Thyroid gland (tissue), 4 donors: ENCODE results near the gene BCAS3. TPM values are rescaled to one million over a fixed set of nuclear protein-coding genes. Genes with fewer than 3 reads are reported as not detected.

Experiments
- DNase-seq, 2 donors: peaks; one replicate each; pipeline ENCODE4 v3.0.0-alpha.2; 2019
- H3K27ac ChIP-seq, 3 donors: fragments of 200-600 bp; sonication (generic); 1 replicate in 2 of 3; 2 replicates in 1 of 3; pipeline ENCODE4 v1.5.1; 2016 to 2019; ENCODE audit warnings: mild to moderate bottlenecking in 1 of 3, moderate library complexity in 1 of 3
- H3K27me3 ChIP-seq: fragments of 200-600 bp; sonication (generic); one replicate; pipeline ENCODE4 v1.5.1; 2019
- H3K36me3 ChIP-seq, 2 donors: fragments of 200-600 bp; sonication (generic); one replicate each; pipeline ENCODE4 v1.5.1; 2016 to 2019
- H3K4me1 ChIP-seq, 2 donors: fragments of 200-600 bp; sonication (generic); one replicate each; pipeline ENCODE4 v1.5.1; 2017 to 2019
- H3K4me3 ChIP-seq, 3 donors: fragments of 200-600 bp; sonication (generic); replicated peaks in 1 of 3; 1 replicate in 2 of 3; 2 replicates in 1 of 3; pipeline ENCODE4 v1.5.1; 2016; ENCODE audit warnings: mild to moderate bottlenecking in 1 of 3
- H3K9me3 ChIP-seq: fragments of 200-600 bp; sonication (generic); one replicate; pipeline ENCODE4 v1.5.1; 2017
- CTCF ChIP-seq, 6 experiments: fragments of 200-600 bp in 3 of 6; fragments of 450-650 bp in 3 of 6; sonication (generic) in 3 of 6; IDR thresholded peaks; one replicate each; pipeline ENCODE4 v1.5.1; 2016 to 2019; ENCODE audit warnings: antibody characterized with exemption in 6 of 6, mild to moderate bottlenecking in 2 of 6, inconsistent platforms in 1 of 6, moderate library complexity in 1 of 6
- POLR2A ChIP-seq, 2 donors: fragments of 450-650 bp; IDR thresholded peaks; one replicate each; pipeline ENCODE4 v1.6.1; 2017; ENCODE audit warnings: antibody characterized with exemption in 2 of 2, mild to moderate bottlenecking in 2 of 2, moderate library complexity in 1 of 2
- WGBS, 2 donors: methylation state at CpG; one replicate each; pipeline ENCODE4 v1.1.5; 2017; 5-methylcytosine and 5-hydroxymethylcytosine counted together
- intact Hi-C: fragments of 100-400 bp; cut with DNase I; formaldehyde crosslinking; loops from one replicate; pipeline ENCODE4 v1.15.1; 2023
- total RNA-seq, 4 donors: library from RNA; depleted of rRNA; stranded (reverse); fragments of >200 nt; gene quantifications; one replicate each; pipeline ENCODE4 v1.2.3, GENCODE V29; 2016

Gene BCAS3
- total RNA-seq, 4 donors from 2014 or later, result 41.8 to 78.7 (median 51.6) TPM

GRCh38 chr17:61406537-61406845 lies 728.8 kb downstream of the BCAS3 start:
- Histone ChIP-seq H3K4me1 (peaks cover 10 to 89% of the 10 kb centered on the region in 2 donors), H3K27ac (peak overlapping the region in 2 of 3 donors; percentile 66 to 79), H3K27me3 (peaks cover 24% of the 10 kb centered on the region), H3K36me3 (peaks cover 8 to 22% of the 10 kb centered on the region in 2 donors), H3K4me3 (no peak overlapping the region), H3K9me3 (no peaks in the 10 kb centered on the region)
- no peak for DNase-seq
- no peak for TF ChIP-seq CTCF (IDR thresholded peaks at IDR 0.05)
- TF ChIP-seq POLR2A (IDR thresholded peaks at IDR 0.05), result no peak
- intact Hi-C loops, result no loop called here
- WGBS, 2 donors, result 47 to 60% methylated on average over 1 of the region's 1 CpG

DNA sequence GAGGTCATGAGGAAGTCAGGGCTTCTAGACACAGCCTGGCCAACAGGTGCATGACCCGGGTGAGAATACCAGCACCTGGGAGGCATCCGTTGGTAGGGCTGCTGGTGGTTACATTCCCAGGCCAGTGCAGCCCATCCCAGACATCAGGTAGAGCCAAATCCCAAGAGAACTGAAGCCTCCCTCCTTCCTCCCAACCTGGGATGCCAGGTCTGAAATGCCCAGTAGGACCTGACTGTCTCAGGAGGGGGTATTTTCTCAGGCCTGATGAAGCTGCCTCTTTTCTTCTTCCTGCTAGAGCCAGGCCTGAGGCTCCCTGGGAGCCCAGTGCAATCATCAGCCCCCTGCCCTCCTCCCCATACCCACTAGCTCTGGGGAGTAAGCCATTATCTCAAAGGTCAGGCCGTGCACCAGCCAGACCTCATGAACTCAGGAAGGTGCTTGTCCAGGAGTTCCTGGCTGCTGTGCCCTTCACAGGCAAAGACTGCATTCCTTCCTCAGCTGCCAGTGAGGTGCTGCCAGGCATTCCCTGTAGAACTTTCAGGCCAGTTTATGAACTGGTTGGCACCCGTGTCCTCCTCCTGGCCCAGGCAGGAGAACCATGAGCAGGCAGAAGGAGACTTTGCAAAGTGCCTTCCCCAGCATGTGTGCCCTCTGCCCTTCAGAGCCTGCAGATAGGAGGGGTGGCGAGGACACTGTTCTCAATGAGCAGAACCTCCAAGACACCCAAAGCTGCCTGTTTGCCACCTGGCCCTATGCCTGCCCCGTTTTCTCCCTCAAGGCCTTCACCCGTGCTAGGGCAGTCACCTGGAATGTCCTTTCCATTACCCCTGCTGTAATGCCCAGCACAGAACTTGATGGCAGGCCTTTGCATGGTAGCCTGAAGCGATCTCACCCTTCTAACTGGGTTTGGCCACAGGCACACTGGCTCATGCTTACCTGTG lies 729.6 kb downstream of the BCAS3 start:
- Histone ChIP-seq H3K4me3 (no peak overlapping the region), H3K27me3 (peaks cover 18% of the 10 kb centered on the region), H3K4me1 (peaks cover 16 to 82% of the 10 kb centered on the region in 2 donors), H3K27ac (peak overlapping the region in 2 of 3 donors; percentile 38 to 79), H3K9me3 (no peaks in the 10 kb centered on the region), H3K36me3 (peaks cover 8 to 22% of the 10 kb centered on the region in 2 donors)
- no peak for DNase-seq
- 57 to 84% methylated on average over 6 to 8 of the region's 8 CpGs for WGBS, 2 donors
- intact Hi-C loops, result no loop called here
- TF ChIP-seq POLR2A (IDR thresholded peaks at IDR 0.05) (no peak), CTCF (IDR thresholded peaks at IDR 0.05) (no peak)

DNA sequence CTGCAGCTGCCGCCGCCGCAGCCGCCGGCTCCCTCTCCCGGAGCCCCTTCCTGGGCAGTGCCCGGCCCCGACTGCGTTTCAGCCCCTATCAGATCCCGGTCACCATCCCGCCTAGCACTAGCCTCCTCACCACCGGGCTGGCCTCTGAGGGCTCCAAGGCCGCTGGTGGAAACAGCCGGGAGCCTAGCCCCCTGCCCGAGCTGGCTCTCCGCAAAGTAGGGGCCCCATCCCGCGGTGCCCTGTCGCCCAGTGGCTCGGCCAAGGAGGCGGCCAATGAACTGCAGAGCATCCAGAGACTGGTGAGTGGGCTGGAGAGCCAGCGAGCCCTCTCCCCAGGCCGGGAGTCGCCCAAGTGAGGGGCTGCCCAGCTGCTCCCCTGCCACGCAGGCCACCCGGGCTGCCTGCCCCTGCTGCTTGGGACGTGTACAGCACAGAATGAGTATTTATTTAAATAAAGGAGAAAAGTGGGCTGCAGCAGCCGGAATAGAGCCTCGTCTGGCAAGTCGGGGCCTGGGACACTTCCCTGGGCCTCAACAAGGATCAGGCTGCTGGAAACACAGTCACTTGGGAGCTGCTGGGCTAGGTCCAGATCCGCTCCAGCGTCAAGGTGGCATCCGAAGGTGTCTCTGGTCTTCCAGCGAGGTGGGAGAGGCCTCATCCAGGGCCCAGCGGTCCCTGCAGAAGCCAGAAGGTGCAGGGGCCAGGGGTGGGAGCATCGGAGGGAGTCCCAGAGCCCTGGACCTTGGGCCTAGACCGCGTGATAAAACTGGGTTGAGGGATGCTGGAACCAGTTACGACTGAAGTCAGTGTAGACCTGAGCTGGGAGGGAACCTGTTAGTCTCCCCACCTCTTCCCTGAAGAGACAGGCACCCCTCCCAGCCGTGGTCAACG lies 730.7 kb downstream of the BCAS3 start:
- no peak for DNase-seq
- Histone ChIP-seq H3K4me1 (peaks cover 23 to 80% of the 10 kb centered on the region in 2 donors), H3K9me3 (no peaks in the 10 kb centered on the region), H3K27me3 (peaks cover 12% of the 10 kb centered on the region), H3K27ac (peak overlapping the region in 2 of 3 donors; percentile 54 to 79), H3K36me3 (peaks cover 8 to 17% of the 10 kb centered on the region in 2 donors), H3K4me3 (peak overlapping the region in 1 of 3 donors; percentile 36)
- intact Hi-C loops, result no loop called here
- WGBS, 2 donors, result 64 to 69% methylated on average over 27 to 31 of the region's 41 CpGs
- TF ChIP-seq CTCF (IDR thresholded peaks at IDR 0.05) (no peak), POLR2A (IDR thresholded peaks at IDR 0.05) (no peak)

GRCh38 chr17:61409301-61410112 lies 731.9 kb downstream of the BCAS3 start:
- no peaks in the 10 kb centered on the region for H3K9me3 ChIP-seq
- DNase-seq, result peak; percentile 56 to 60
- H3K4me3 ChIP-seq, result peak overlapping the region in 2 of 3 donors; percentile 21 to 36
- peaks cover 21 to 80% of the 10 kb centered on the region in 2 donors for H3K4me1 ChIP-seq
- intact Hi-C loops, result loop anchor here (10.0 kb wide), 2 partner anchors 425 to 655 kb away; partner anchors contain the start of gene MED13
- H3K36me3 ChIP-seq, result peaks cover 8 to 15% of the 10 kb centered on the region in 2 donors
- 2 to 3% methylated on average over 41 to 45 of the region's 73 CpGs for WGBS, 2 donors
- TF ChIP-seq CTCF (IDR thresholded peaks at IDR 0.05) (peak in 3 of 6 experiments; percentile 51 to 63 (median 60)), POLR2A (IDR thresholded peaks at IDR 0.05) (peak in 1 of 2 donors; percentile 13)
- peaks cover 2% of the 10 kb centered on the region for H3K27me3 ChIP-seq
- peak overlapping the region; percentile 36 to 92 (median 92) for H3K27ac ChIP-seq
